SK-N-SH treated with all-trans-retinoic acid at 6 μM for 48 hours (cell line): ENCODE data around the gene LELP1.

ENCODE experiments used
- ARNTL ChIP-seq: fragments of 450-650 bp; formaldehyde crosslinking; IDR thresholded peaks from 2 replicates; pipeline ENCODE4 v1.5.0; 2020; ENCODE audit warnings: low read depth, mild to moderate bottlenecking, moderate library complexity, borderline replicate concordance
- BACH2 ChIP-seq: fragments of 250-450 bp; sonication (Bioruptor Pico); IDR thresholded peaks from 2 replicates; pipeline ENCODE4 v1.9.0; 2021; ENCODE audit warnings: mild to moderate bottlenecking, borderline replicate concordance
- GLIS3 ChIP-seq: fragments of 250-450 bp; sonication (Bioruptor Pico); IDR thresholded peaks from 2 replicates; pipeline ENCODE4 v1.5.0; 2020; ENCODE audit warnings: mild to moderate bottlenecking, moderate library complexity
- PATZ1 ChIP-seq: fragments of 250-450 bp; sonication (Bioruptor Pico); IDR thresholded peaks from 2 replicates; pipeline ENCODE4 v1.8.0; 2020; ENCODE audit warnings: mild to moderate bottlenecking, moderate library complexity, borderline replicate concordance
- SNAI2 ChIP-seq: fragments of 250-450 bp; sonication (Bioruptor Pico); IDR thresholded peaks from 2 replicates; pipeline ENCODE4 v1.5.0; 2020; ENCODE audit warnings: mild to moderate bottlenecking, moderate library complexity
- ZNF565 ChIP-seq: fragments of 450-650 bp; formaldehyde crosslinking; conservative IDR thresholded peaks from 2 replicates; pipeline ENCODE4 v1.5.0; 2020; ENCODE audit warnings: low read depth, mild to moderate bottlenecking, moderate library complexity

GRCh38 chr1:153220606-153221303 is 17.5 kb downstream of the LELP1 start:
- TF ChIP-seq SNAI2 (CRISPR knock-in tag) (no peak), BACH2 (CRISPR knock-in tag) (no peak), GLIS3 (CRISPR knock-in tag) (no peak), ARNTL (CRISPR knock-in tag) (no peak), ZNF565 (CRISPR knock-in tag) (no peak), PATZ1 (CRISPR knock-in tag) (no peak)
